Activated T-cell treated with anti-CD3 and anti-CD28 coated beads, Interleukin-2, amount 50 U/mL, for 4 hours (primary cell): Measurements from ENCODE around the gene CHMP6. TPM values are rescaled to one million over a fixed set of nuclear protein-coding genes. Genes with fewer than 3 reads are reported as not detected.
A peak's percentile ranks its signal among the peaks of the same experiment; 100 is the strongest.

ENCODE experiments used
- ATAC-seq, 2 donors: fragments of 200-7000 bp; cut with Tn5 transposase; one replicate each; pipeline ENCODE4 v1.10.0; 2021
- DNase-seq: peaks from one replicate; pipeline ENCODE4 v3.0.0-alpha.2; 2020
- H3K27me3 Mint-ChIP-seq: one replicate; pipeline ENCODE4 v1.8.0; 2021; ENCODE audit warnings: low read depth, mixed read lengths
- H3K36me3 Mint-ChIP-seq: one replicate; pipeline ENCODE4 v1.8.0; 2022; ENCODE audit warnings: mixed read lengths; ENCODE audit not compliant: insufficient read depth
- H3K4me1 Mint-ChIP-seq: one replicate; pipeline ENCODE4 v1.8.0; 2021; ENCODE audit warnings: low read depth, mixed read lengths
- H3K4me3 Mint-ChIP-seq: one replicate; pipeline ENCODE4 v1.8.0; 2021; ENCODE audit warnings: mild to moderate bottlenecking, moderate library complexity, mixed read lengths
- H3K9me3 Mint-ChIP-seq: one replicate; pipeline ENCODE4 v1.8.0; 2021; ENCODE audit warnings: mixed read lengths
- total RNA-seq, 3 donors: library from RNA; stranded (reverse); gene quantifications; one replicate each; pipeline ENCODE4 v1.2.1, GENCODE V29; 2021

The CHMP6 gene
- total RNA-seq, 3 donors from 2014 or later = 35.7 to 42.4 (median 42.1) TPM

DNA sequence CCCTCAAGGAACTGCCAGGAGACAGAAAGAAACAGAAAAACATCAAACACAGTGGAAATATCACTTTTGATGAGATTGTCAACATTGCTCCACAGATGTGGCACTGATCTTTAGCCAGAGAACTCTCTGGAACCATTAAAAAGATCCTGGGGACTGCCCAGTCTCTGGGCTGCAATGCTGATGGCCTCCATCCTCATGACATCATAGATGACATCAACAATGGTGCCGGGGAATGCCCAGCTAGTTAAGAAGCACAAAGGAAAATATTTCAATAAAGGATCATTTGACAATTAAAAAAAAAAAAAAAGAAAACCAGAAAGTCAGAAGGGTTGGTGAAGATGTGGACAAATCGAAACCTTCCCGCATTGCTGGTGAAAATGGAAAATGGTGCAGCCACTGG lies 14.9 kb upstream of the CHMP6 start:
- Mint-ChIP-seq H3K9me3 (peaks cover 4% of the 10 kb centered on the region), H3K4me1 (peaks cover 10% of the 10 kb centered on the region), H3K36me3 (no peaks in the 10 kb centered on the region), H3K27me3 (peaks cover 12% of the 10 kb centered on the region), H3K4me3 (no peak overlapping the region)
- no peak for ATAC-seq
- no peak for DNase-seq

DNA sequence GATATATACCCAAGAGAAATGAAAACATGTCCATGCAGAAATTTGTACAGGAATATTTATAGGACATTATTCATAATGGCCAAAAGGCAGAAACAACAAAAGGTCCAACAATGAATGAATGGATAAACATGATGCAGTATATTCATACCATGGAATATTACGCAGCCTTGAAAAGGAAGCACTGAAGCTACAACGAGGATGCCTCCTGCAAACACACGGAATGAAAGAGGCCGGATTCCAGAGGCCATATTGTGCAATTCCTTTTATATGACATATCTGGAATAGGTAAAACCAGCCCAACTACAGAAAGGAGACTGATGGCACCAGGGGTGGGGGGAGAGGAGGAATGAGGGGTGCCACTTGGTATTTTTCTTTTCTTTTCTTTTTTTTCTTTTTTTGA lies 14.5 kb upstream of the CHMP6 start:
- no peak for ATAC-seq
- no peak for DNase-seq
- Mint-ChIP-seq H3K9me3 (peaks cover 4% of the 10 kb centered on the region), H3K4me1 (peaks cover 10% of the 10 kb centered on the region), H3K4me3 (no peak overlapping the region), H3K27me3 (peaks cover 12% of the 10 kb centered on the region), H3K36me3 (no peaks in the 10 kb centered on the region)

DNA sequence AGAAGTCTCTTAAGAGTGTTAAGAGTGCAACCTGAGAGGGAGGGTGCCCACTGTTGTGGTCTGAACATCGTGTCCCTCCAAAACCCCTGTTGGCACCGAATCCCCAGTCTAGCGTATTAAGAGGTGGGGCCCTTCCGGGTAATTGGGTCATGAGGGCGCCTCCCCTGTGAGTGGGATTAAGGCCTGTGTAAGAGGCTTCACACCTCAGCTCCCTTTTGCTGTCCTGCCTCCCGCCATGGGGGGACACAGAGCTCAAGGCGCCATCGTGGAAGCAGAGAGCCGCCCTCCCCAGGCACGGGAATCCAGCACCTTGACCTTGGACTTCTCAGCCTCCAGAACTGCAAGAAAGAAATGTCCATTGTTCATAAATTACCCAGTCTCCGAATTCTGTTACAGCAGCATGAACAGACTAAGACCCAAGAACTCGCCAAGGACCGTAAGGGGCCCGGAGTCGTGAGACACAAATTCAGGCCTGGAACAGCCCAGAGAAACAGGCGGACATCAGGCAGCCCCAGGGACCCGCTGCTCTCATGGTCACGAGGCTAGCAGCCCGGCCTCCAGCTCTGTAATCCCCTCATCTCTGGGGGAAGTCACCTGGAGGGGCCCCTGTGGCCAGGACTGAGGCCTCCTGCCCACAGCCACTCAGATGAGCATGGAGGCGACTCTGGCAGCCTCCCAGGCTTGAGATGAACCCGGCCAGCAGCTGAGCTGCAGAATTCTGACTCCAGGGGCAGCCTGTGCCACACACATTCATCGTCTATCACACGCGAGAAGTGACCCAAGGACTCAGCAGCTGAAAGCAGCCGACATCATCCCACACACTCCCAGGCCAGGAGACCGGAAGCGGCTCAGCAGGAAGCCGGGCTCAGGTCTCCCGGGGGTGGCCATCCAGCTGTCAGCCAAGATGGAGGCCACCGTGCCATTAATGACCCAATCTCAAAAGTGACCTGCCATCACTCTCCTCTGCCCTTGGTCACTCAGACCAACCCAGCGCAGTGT lies 12.8 kb upstream of the CHMP6 start:
- Mint-ChIP-seq H3K4me1 (peaks cover 11% of the 10 kb centered on the region), H3K27me3 (peaks cover 12% of the 10 kb centered on the region), H3K9me3 (peaks cover 4% of the 10 kb centered on the region), H3K4me3 (no peak overlapping the region), H3K36me3 (no peaks in the 10 kb centered on the region)
- ATAC-seq = no peak
- DNase-seq = no peak

DNA sequence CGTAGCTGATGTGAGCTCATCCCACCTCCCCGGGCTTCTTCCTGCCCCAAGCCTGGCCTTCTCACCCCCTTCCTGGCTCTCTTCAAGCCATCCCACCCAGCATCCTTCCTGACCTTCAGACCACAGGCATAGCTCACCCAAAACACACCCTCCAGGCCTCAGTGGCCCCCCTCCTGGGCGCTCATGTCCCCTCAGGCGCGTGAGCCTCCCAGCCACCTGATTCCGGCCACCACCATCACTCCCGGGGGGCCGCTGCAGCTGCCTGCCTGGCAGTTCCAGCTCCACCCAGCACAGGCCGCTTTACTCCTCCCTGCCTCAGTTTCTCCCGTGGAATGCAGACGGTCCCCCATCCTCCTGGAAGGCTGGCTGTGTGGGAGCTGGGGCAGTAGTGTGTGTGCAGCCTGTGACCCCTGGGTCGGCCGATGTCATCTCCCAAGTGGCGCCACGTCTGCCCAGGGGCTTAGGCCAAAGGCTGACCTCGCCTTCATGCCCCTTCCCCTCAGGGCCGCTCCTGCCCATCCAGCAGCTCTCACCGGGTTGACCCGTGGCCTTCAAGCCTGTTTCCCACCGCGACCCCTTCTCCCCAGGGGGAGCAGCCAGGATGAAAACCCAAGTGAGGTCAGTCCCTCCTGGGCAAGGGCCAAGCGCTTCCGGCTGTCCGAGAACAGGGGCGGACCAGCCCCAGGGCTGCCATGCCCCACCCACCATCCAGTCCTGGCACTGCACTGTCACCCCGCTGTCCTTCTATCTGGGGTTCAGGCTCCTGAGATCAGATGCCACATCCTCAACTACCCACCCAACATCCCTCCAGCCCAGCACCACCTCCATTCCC lies 11.9 kb upstream of the CHMP6 start:
- Mint-ChIP-seq H3K9me3 (peaks cover 4% of the 10 kb centered on the region), H3K4me3 (no peak overlapping the region), H3K36me3 (no peaks in the 10 kb centered on the region), H3K4me1 (peaks cover 11% of the 10 kb centered on the region), H3K27me3 (peaks cover 11% of the 10 kb centered on the region)
- DNase-seq = no peak
- no peak for ATAC-seq

DNA sequence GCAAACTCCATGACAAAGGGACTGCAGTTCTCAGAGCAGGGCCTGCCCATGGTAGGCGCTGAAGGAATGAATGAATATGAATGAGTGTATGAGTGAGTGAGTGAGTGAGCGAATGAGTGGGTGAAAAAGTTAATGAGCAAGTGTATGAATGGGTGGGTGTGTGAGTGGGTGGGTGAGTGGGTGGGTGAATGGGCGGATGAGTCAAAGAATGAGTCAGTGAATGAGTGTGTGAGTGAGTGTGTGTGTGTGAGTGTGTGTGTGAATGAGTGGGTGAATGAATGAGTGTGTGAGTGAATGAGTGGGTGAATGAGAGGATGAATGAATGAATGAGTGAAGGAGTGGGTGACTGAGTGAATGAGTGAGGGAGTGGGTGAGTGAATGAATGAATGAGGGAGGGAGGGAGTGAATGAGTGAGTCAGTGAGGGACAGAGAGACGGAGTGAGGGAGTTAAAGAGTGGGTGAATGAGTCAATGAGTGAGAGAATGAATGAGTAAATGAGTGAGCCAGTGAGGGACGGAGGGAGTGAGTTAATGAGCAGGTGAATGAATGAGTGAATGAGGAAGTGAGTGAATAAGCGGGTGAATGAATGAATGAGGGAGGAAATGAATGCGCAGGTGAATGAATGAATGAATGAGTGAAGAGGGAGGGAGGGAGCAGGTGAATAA lies 11.1 kb upstream of the CHMP6 start:
- DNase-seq (peak; percentile 54), ATAC-seq (peak; percentile 84 to 86)
- no peaks in the 10 kb centered on the region for H3K36me3 Mint-ChIP-seq
- H3K27me3 Mint-ChIP-seq = peaks cover 7% of the 10 kb centered on the region
- peaks cover 11% of the 10 kb centered on the region for H3K4me1 Mint-ChIP-seq
- peaks cover 4% of the 10 kb centered on the region for H3K9me3 Mint-ChIP-seq
- peak overlapping the region; percentile 17 for H3K4me3 Mint-ChIP-seq

DNA sequence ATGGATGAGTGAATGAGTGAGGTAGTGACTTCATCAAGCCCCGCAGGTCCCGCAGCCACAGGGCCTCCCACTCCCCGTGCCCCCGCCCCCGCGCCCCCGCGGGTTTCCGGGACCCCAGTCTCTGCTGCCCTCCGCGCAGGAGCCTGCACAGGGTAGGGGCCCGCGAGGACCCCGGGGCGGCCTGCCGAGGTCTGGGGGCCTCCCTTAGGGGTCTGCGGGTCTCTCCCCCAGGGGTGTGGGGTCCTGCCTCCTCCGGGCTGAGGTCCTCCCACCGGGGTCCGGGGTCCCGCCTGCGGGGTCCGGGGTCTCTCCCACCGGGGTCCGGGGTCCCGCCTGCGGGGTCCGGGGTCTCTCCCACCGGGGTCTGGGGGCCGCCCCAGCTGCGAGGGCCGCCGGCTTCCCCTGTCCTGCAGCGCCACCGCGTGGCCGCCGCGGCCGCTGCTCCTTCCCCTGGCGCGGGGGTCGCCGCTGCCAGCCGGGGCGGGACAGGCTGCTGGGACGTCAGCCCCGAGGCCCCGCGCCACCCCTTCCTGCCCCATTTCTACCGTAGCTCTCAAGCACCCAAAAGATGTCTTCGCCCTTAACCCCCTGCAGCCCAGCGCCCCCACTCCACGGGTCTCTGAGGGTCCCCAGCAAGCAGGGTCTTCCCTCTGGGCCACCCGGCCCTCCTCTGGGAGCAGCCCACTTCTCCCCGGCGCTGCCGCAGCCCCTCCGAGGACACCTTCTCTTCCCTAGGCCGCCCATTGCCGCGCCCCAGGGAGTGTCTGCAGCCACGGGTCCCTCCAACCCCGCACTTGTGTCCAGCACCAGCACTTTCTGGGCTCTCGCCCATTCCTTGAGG lies 10.4 kb upstream of the CHMP6 start:
- Mint-ChIP-seq H3K9me3 (peaks cover 4% of the 10 kb centered on the region), H3K4me3 (no peak overlapping the region), H3K4me1 (peaks cover 11% of the 10 kb centered on the region), H3K36me3 (no peaks in the 10 kb centered on the region), H3K27me3 (peaks cover 7% of the 10 kb centered on the region)
- peak; percentile 57 to 61 for ATAC-seq
- peak; percentile 32 for DNase-seq

DNA sequence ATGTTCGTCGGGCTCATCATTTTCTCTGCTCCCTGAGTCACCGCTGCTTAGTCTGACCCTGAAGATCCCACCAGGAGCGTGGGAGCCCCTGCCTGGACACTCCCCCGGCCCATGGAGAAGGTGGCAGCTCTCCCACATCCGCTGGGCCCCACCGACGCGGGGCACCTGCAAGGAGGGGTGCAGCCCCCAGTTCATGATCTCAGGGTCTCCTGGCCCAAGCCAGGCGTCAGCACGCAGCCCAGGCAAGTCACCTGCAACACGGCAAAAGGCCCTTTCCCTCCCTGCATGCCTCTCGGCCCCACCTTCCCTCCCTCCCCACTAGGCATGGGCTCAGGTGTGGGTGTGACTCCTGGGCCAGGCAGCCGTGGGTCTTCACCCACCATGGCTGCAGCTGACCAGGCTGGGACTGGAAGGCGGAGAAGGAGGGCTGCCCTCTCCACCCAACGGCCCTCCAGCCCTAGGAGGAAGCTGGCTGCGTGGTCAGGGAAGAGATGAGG lies 9.7 kb upstream of the CHMP6 start:
- peaks cover 4% of the 10 kb centered on the region for H3K9me3 Mint-ChIP-seq
- no peak for DNase-seq
- no peaks in the 10 kb centered on the region for H3K36me3 Mint-ChIP-seq
- peaks cover 11% of the 10 kb centered on the region for H3K4me1 Mint-ChIP-seq
- H3K4me3 Mint-ChIP-seq = no peak overlapping the region
- peaks cover 7% of the 10 kb centered on the region for H3K27me3 Mint-ChIP-seq
- no peak for ATAC-seq

DNA sequence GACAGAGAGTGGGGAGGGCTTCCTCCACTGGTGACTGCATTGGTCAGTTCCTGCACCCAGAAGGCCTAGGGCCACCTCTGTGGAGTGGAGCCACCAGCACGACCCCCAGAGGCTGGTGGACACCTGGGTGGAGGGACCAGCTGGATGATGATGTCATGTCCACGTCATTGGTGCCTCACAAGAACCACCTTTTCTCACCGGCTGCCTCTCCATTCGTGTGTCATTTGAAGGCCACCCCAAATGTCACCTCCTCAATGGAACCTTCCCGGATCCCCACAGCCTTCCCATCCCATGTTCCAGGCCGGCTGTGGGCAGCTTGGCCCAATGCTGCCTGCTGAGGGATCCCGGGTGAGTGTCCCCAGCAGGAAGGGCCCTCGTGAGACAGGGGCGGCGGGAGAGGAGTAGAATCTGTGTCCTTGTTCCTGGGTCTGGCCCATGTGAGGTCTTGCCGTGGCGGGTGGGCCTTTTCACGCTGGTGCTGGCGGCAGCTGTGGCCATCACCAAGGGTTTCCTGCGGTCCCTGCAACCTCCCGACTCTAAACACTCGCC lies 9.1 kb upstream of the CHMP6 start:
- Mint-ChIP-seq H3K36me3 (no peaks in the 10 kb centered on the region), H3K4me1 (peaks cover 11% of the 10 kb centered on the region), H3K9me3 (peaks cover 4% of the 10 kb centered on the region), H3K4me3 (no peak overlapping the region), H3K27me3 (peaks cover 7% of the 10 kb centered on the region)
- DNase-seq (no peak), ATAC-seq (no peak)

DNA sequence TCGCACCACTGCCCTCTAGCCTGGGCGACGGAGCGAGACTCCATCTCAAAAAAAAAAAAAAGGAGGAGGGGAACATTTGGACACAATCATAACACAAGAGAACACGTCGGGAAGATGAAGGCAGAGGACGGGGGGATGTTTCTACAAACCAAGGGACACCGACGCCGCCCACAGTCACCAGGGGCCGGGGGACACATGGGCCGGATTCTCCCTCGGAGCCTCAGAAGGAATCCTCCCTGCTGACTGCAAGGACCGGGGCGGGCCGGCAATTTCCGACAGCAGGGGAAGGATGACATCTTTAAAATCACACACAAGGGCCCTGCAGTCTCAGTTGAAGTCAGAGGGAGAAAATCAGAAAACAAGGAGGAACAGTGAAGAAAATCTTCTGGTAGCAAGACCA lies 8.1 kb upstream of the CHMP6 start:
- H3K9me3 Mint-ChIP-seq = peaks cover 4% of the 10 kb centered on the region
- DNase-seq (no peak), ATAC-seq (no peak)
- peaks cover 11% of the 10 kb centered on the region for H3K4me1 Mint-ChIP-seq
- no peaks in the 10 kb centered on the region for H3K36me3 Mint-ChIP-seq
- peaks cover 7% of the 10 kb centered on the region for H3K27me3 Mint-ChIP-seq
- no peak overlapping the region for H3K4me3 Mint-ChIP-seq

DNA sequence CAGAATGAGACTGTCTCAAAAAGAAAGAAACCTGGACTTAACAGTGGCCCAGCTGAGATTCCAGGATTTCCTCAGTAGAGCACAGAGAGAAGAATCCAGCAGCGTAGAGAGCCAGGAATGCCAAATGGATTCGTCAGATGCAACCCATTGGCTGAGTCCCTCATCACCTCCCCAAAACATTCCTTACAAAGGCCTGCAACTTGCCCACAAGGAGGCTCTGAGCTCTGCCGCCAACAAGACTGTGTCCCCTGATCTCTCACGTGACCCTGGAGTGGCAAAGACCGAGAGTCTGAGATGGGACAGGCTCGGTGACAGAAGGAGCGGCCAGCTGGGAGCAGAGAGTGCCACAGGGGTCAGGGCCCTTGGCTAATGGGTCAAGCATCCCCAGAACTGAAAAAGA lies 6.9 kb upstream of the CHMP6 start:
- H3K9me3 Mint-ChIP-seq = peaks cover 4% of the 10 kb centered on the region
- H3K4me1 Mint-ChIP-seq = peaks cover 16% of the 10 kb centered on the region
- DNase-seq (no peak), ATAC-seq (no peak)
- H3K36me3 Mint-ChIP-seq = no peaks in the 10 kb centered on the region
- H3K4me3 Mint-ChIP-seq = no peak overlapping the region
- H3K27me3 Mint-ChIP-seq = peaks cover 5% of the 10 kb centered on the region

DNA sequence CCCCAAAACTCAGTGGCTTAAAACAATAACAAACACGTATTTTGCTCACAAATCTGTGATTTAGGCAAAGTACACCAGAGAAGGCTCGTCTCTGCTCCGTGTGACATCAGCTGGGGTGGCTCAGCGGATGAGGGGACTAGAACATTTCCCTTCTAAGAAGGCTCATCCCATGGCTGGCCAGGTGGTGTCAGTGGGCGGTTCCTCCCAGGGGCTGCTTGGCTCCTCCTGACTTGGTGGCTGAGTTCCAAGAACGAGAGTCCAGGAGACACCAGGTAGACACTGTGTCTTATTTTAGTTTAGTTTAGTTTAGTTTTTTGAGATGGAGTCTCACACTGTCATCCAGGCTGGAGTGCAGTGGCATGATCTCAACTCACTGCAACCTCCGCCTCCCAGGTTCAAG lies 5.6 kb upstream of the CHMP6 start:
- Mint-ChIP-seq H3K9me3 (no peaks in the 10 kb centered on the region), H3K36me3 (no peaks in the 10 kb centered on the region), H3K27me3 (no peaks in the 10 kb centered on the region), H3K4me3 (no peak overlapping the region), H3K4me1 (peaks cover 13% of the 10 kb centered on the region)
- DNase-seq = no peak
- ATAC-seq = no peak

DNA sequence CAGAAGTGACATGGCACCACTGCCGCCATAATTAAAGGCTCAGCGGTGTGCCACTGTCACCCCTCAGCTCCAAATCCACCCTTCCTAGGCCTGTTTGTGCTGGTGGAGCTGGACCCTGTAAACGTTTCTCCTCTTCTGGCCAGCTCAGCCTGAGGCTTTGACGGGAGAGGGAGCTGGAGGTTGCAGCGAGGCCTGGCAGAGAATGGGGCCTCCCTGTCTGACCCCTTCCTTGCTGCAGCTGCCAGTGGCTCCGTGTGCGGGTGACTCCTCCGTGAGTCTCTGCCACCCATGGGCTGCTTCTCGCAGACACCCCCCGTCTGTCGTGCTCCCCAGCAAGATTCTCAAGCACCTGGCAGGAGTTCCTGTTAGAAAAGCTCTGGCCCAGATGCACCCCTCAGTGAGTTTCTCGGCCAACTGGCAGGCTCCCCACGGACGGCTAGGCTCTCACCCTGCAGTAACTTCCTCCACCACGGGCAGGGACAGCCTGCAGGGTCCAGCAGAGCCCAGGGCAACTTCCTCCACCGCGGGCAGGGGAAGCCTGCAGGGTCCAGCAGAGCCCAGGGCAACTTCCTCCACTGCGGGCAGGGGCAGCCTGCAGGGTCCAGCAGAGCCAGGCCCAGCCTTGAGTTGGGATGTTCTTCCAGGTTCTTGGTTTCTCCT lies 4.7 kb upstream of the CHMP6 start:
- no peaks in the 10 kb centered on the region for H3K9me3 Mint-ChIP-seq
- H3K36me3 Mint-ChIP-seq = no peaks in the 10 kb centered on the region
- H3K27me3 Mint-ChIP-seq = no peaks in the 10 kb centered on the region
- H3K4me3 Mint-ChIP-seq = no peak overlapping the region
- no peak for DNase-seq
- peaks cover 13% of the 10 kb centered on the region for H3K4me1 Mint-ChIP-seq
- ATAC-seq = no peak

DNA sequence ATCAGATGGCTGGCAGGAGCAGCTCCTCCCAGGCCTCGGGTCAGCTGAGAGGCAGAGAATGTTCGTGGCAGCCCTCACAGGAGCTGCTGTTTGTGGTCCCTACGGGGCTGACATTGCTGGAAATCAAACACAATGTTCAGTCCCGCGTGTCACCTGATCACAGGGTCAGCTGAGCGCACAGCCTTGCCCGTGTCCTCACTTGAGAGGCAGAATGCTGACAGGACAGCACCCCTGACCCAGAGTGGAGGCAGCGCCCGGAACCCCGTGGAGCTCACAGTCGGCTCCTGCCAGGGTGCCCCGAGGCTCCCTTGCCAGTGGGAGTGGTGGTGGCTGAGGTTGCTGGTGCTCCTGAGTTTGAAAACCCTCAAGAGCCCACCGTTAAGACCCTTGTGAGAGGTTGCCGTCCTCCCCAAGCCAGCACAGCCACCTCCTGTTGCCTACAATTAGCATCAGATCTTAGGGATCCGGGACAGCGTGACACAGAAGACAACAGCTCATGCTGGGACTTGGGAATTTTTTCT lies 3.6 kb upstream of the CHMP6 start:
- Mint-ChIP-seq H3K36me3 (no peaks in the 10 kb centered on the region), H3K4me1 (peaks cover 16% of the 10 kb centered on the region), H3K9me3 (no peaks in the 10 kb centered on the region), H3K27me3 (no peaks in the 10 kb centered on the region), H3K4me3 (no peak overlapping the region)
- DNase-seq (no peak), ATAC-seq (no peak)
